Measurements from ENCODE around the gene PDE9A. TPM values are rescaled to one million over a fixed set of nuclear protein-coding genes. Genes with fewer than 3 reads are reported as not detected.

The PDE9A gene
- total RNA-seq, 6 experiments from 2014 or later: not detected

DNA sequence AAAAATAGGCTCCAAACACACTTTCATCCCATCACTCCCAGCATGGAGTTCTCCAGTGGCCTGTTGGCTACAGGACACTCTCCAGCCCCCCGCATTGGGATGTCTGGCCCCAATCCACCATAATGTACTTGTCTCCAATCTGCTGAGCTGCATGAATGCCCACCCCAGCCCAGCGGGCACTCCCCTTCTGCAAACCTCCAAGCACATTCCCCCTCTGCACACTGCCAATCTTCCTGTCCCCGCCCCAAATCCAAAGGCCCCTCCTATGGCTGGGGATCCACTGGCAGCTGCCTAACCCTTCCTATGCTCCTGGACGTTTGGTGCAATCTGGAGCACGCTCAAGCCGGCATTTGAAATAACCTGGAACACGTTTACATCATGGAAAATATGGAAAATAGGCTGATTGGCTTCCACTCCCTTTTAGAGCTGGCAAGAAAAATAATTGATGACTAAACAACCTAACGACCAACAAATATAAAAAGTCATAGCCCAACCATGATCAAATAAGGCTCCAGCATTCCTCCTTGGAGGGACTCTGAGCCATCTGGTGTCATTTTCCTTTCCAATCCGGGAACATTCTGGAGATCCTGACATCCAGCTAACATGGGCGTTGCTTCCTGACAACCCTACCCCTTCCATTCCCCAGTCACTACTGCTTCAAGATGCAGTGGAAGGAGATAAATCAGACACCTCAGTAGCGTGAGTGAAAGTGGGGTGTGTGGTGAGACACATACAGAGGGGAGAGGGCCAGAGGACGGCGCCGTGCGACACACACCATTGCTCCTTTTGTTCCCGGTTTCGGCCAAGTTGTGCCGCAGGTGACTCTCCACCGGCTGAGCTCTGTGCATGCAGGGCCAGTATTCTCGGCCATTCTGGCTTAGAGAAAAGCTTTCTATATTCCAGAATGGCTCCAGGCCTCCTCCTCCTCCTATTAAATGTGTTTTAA lies 41.6 kb downstream of the PDE9A start:
- Mint-ChIP-seq H3K36me3 (ENCODE audit: low read depth) (peaks cover 6% of the 10 kb centered on the region), H3K4me1 (ENCODE audit: low read depth) (no peaks in the 10 kb centered on the region), H3K27me3 (ENCODE audit: insufficient read depth) (peaks cover 2% of the 10 kb centered on the region), H3K27ac (no peak overlapping the region), H3K4me3 (no peak overlapping the region), H3K9me3 (peaks cover 52% of the 10 kb centered on the region)
- no peak for DNase-seq
- TF ChIP-seq, protein P1, sequence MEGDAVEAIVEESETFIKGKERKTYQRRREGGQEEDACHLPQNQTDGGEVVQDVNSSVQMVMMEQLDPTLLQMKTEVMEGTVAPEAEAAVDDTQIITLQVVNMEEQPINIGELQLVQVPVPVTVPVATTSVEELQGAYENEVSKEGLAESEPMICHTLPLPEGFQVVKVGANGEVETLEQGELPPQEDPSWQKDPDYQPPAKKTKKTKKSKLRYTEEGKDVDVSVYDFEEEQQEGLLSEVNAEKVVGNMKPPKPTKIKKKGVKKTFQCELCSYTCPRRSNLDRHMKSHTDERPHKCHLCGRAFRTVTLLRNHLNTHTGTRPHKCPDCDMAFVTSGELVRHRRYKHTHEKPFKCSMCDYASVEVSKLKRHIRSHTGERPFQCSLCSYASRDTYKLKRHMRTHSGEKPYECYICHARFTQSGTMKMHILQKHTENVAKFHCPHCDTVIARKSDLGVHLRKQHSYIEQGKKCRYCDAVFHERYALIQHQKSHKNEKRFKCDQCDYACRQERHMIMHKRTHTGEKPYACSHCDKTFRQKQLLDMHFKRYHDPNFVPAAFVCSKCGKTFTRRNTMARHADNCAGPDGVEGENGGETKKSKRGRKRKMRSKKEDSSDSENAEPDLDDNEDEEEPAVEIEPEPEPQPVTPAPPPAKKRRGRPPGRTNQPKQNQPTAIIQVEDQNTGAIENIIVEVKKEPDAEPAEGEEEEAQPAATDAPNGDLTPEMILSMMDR (IDR thresholded peaks at IDR 0.05): no peak

DNA sequence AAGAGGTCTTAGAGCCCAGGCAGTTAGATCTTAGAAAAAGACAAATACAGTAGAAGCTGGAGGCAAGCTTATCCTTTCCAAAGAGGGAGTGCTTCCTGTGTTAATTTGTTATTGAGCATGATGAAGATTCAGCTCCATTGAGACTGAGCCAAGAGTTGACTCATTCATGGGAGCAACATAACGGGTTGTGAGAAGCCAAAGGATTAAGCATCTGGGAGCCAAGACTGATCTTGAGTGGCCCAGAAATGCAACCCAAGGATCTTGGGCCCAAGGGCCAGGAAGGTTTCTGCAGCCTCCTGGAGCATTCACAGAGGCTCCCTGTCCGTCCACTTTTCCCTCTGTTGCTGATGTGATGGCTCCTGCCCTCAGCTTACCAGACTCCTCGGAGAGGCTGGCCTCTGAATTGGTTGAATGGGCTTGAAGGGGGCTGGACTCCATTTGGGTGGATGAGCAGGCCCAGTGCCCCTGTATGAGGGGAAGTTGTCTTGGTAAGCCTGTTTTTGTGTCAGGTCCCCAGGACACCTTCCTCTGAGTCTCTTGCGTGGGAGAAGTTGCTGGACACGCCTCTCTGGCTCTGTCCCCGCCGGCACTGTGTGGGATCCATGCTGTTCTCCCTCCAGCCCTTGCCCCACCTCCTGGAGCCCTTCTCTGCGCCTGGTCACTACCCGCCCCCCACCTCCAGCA lies 42.4 kb downstream of the PDE9A start:
- Mint-ChIP-seq H3K4me1 (ENCODE audit: low read depth) (no peaks in the 10 kb centered on the region), H3K9me3 (peaks cover 52% of the 10 kb centered on the region), H3K27ac (no peak overlapping the region), H3K36me3 (ENCODE audit: low read depth) (peaks cover 6% of the 10 kb centered on the region), H3K4me3 (no peak overlapping the region), H3K27me3 (ENCODE audit: insufficient read depth) (peaks cover 2% of the 10 kb centered on the region)
- TF ChIP-seq, protein P1 (IDR thresholded peaks at IDR 0.05): no peak
- DNase-seq: no peak

DNA sequence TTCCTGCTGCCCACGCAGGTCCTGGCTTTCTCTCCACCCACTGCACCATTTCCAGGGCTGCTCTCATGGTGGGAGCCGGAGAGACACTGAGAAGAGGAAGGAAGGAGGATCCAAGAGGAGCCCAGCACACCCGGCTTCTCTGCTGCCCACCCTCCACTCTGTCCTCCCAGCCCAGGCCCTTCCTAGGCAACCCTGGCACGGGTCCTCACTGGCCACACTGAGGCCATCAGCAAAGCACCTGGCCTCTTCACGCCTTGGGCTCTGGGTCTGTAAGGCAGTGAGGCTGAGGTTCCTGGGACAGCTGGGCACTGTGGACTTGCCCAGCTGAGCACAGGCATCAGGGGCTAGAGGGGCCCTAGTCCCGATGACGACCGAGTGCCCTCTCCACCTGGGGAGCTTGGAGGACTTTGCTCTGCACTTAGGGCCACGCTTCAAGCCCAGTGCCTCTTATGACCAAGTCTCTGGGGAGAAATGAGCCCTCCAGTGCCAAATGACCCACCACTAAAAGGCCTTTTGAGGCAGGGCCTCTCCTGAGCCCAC lies 43.1 kb downstream of the PDE9A start:
- H3K4me1 Mint-ChIP-seq (ENCODE audit: low read depth): no peaks in the 10 kb centered on the region
- H3K36me3 Mint-ChIP-seq (ENCODE audit: low read depth): peaks cover 6% of the 10 kb centered on the region
- H3K4me3 Mint-ChIP-seq: no peak overlapping the region
- no peak overlapping the region for H3K27ac Mint-ChIP-seq
- TF ChIP-seq, protein P1 (IDR thresholded peaks at IDR 0.05): no peak
- H3K27me3 Mint-ChIP-seq (ENCODE audit: insufficient read depth): peaks cover 2% of the 10 kb centered on the region
- no peak for DNase-seq
- H3K9me3 Mint-ChIP-seq: peaks cover 58% of the 10 kb centered on the region

DNA sequence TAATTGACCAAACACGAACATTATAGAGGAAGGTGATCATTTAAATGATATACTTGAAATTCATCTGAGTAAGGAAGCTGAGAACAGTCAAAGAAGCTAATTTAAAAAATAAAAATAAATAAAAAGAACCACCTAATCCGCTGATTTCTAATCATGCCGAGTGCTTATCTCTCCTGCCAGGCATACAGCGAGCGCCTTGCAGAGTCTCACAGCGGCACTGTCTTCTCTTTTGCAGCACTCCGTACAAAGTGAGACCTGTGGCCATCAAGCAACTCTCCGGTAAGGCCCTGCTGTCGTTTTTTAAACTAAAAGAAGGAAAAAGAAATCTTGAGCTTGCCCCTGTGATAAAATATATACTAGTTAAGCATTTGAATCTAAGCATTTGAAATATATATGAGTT lies 45.3 kb downstream of the PDE9A start:
- DNase-seq: no peak
- Mint-ChIP-seq H3K4me1 (ENCODE audit: low read depth) (no peaks in the 10 kb centered on the region), H3K36me3 (ENCODE audit: low read depth) (peaks cover 18% of the 10 kb centered on the region), H3K27ac (no peak overlapping the region), H3K27me3 (ENCODE audit: insufficient read depth) (peaks cover 4% of the 10 kb centered on the region), H3K4me3 (no peak overlapping the region), H3K9me3 (peaks cover 70% of the 10 kb centered on the region)
- TF ChIP-seq, protein P1 (IDR thresholded peaks at IDR 0.05): no peak

DNA sequence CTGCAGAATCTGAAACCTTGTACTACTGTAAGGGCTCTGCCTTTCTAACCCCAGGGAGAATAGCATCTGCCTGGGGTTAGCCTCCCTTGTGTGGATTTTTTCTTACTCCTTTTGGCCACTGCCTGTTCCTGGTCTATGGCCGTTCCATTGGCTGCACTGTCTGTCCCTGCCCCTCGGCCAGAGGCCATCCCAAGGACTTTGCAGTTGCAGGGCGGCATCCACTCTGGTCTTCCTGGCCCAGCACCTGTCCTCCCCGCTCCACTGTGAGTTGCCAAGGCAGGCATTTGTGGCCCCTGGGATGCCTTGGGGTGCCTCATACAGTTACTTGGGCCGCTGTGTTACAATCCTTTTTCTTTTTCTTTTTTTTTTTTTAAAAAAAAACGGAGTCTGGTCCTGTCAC lies 45.8 kb downstream of the PDE9A start:
- H3K27me3 Mint-ChIP-seq (ENCODE audit: insufficient read depth): peaks cover 4% of the 10 kb centered on the region
- H3K4me1 Mint-ChIP-seq (ENCODE audit: low read depth): no peaks in the 10 kb centered on the region
- no peak overlapping the region for H3K27ac Mint-ChIP-seq
- DNase-seq: no peak
- H3K4me3 Mint-ChIP-seq: no peak overlapping the region
- TF ChIP-seq, protein P1 (IDR thresholded peaks at IDR 0.05): no peak
- H3K9me3 Mint-ChIP-seq: peaks cover 68% of the 10 kb centered on the region
- H3K36me3 Mint-ChIP-seq (ENCODE audit: low read depth): peaks cover 18% of the 10 kb centered on the region
